WERI-Rb-1 (cell line): Measurements from ENCODE around the gene CENPT.

Experiments
- DNase-seq: peaks from one replicate; pipeline ENCODE4 v3.0.0-alpha.2; 2020
- H3K27ac ChIP-seq: fragments of 250-450 bp; sonication (Bioruptor Pico); 2 replicates; pipeline ENCODE4 v1.5.1; 2020; ENCODE audit warnings: mild to moderate bottlenecking, moderate library complexity
- H3K27me3 ChIP-seq: fragments of 250-450 bp; sonication (Bioruptor Pico); 2 replicates; pipeline ENCODE4 v1.5.1; 2021; ENCODE audit warnings: mild to moderate bottlenecking, low read depth, moderate library complexity; ENCODE audit not compliant: insufficient read depth, severe bottlenecking
- H3K36me3 ChIP-seq: fragments of 250-450 bp; sonication (Bioruptor Pico); 2 replicates; pipeline ENCODE4 v1.5.1; 2020; ENCODE audit warnings: mild to moderate bottlenecking, moderate library complexity
- H3K4me3 ChIP-seq: 2 replicates; pipeline ENCODE4 v1.5.1; 2011; ENCODE audit warnings: low read depth, mild to moderate bottlenecking, control low read depth, low read length
- H3K9me3 ChIP-seq: fragments of 250-450 bp; sonication (Bioruptor Pico); 2 replicates; pipeline ENCODE4 v1.5.1; 2021; ENCODE audit warnings: mild to moderate bottlenecking, moderate library complexity; ENCODE audit not compliant: severe bottlenecking
- TF ChIP-seq, protein P1 (sequence below): IDR thresholded peaks from 2 replicates; pipeline ENCODE4 v1.5.1; 2011; ENCODE audit warnings: low read depth, mild to moderate bottlenecking, control low read depth, inconsistent platforms, low read length

CENPT gene

DNA sequence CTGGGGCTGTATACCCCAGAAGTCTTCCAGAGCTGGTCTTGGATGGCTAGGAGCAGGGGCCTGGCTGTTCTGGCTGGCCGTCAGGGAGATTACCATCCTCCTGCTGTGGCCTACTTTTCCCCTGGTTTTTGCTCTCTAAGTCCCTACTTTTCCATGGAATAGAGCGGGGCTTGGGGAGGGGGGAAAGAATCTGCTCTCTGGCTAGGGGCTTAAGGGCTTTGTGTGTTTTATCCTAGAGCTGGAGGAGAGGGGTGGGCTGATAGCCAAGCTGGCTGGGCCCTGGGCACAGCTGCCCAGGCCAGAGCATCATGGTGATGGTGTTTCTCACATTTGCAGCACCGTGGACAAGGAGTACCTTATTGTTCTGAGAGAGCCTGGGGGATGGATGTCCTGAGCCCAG, 40.8 kb upstream of the CENPT start:
- Histone ChIP-seq H3K9me3 (no peaks in the 10 kb centered on the region), H3K27ac (peak overlapping the region; percentile 83), H3K27me3 (no peaks in the 10 kb centered on the region), H3K4me3 (no peak overlapping the region), H3K36me3 (peaks cover 13% of the 10 kb centered on the region)
- peak; percentile 77 for DNase-seq
- TF ChIP-seq, protein P1, sequence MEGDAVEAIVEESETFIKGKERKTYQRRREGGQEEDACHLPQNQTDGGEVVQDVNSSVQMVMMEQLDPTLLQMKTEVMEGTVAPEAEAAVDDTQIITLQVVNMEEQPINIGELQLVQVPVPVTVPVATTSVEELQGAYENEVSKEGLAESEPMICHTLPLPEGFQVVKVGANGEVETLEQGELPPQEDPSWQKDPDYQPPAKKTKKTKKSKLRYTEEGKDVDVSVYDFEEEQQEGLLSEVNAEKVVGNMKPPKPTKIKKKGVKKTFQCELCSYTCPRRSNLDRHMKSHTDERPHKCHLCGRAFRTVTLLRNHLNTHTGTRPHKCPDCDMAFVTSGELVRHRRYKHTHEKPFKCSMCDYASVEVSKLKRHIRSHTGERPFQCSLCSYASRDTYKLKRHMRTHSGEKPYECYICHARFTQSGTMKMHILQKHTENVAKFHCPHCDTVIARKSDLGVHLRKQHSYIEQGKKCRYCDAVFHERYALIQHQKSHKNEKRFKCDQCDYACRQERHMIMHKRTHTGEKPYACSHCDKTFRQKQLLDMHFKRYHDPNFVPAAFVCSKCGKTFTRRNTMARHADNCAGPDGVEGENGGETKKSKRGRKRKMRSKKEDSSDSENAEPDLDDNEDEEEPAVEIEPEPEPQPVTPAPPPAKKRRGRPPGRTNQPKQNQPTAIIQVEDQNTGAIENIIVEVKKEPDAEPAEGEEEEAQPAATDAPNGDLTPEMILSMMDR, result no peak

DNA sequence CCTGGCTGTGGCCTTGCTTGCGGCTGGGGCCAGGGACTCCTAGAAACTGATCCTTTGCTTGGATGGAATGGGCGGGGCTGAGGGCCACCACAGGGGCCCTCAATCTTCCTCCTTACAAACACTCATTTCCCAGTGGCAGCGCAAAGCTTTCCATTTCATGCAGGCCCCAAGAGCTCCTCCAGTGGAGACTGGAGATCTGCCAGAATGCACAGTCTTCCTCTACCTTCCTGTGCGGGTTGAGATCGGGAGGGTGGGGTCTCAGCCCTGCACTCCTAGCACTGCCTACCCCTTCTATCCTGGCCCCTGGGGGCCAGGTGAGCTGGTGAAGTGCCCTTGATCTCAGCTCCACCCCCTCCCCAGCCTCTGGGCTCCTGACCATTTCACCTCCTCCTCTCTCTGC, 38.9 kb upstream of the CENPT start:
- H3K27ac ChIP-seq, result peak overlapping the region; percentile 75
- no peak overlapping the region for H3K4me3 ChIP-seq
- no peaks in the 10 kb centered on the region for H3K27me3 ChIP-seq
- TF ChIP-seq, protein P1, result peak; percentile 12; the same call in 1 of the 2 replicates
- peak; percentile 44 for DNase-seq
- H3K36me3 ChIP-seq, result peaks cover 33% of the 10 kb centered on the region
- no peaks in the 10 kb centered on the region for H3K9me3 ChIP-seq

DNA sequence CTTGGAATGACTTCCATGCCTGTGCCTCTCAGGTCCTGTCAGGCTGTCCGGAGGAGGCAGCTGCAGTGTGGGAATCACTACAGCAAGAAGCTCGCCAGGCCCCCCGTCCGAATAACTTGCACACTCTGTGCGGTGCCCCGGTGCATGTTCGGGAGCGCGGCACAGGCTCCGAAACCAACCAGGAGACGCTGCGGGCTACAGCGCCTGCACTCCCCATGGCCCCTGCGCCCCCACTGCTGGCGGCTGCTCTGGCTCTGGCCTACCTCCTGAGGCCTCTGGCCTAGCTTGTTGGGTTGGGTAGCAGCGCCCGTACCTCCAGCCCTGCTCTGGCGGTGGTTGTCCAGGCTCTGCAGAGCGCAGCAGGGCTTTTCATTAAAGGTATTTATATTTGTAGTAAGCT, 38.5 kb upstream of the CENPT start:
- no peak for DNase-seq
- no peaks in the 10 kb centered on the region for H3K9me3 ChIP-seq
- H3K27ac ChIP-seq, result peak overlapping the region; percentile 75
- no peak overlapping the region for H3K4me3 ChIP-seq
- TF ChIP-seq, protein P1, result no peak
- H3K36me3 ChIP-seq, result peaks cover 37% of the 10 kb centered on the region
- H3K27me3 ChIP-seq, result no peaks in the 10 kb centered on the region

DNA sequence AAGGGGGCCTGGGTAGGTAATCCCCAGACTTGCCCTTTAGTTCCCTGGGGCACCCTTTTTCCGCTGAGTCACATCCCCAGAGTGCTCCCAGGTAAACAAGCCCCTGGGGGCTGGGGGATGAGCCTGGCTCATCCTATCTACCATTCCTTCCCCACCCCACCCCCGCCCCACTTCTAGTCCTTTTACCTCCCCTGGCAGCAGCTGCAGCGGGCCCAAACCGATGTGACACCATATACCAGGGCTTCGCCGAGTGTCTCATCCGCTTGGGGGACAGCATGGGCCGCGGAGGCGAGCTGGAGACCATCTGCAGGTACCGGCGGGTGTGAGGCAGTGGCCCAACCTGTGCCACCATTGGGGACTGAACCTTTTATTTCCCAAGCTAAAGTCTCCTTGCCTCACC, 38.1 kb upstream of the CENPT start:
- H3K27ac ChIP-seq, result peak overlapping the region; percentile 75
- H3K36me3 ChIP-seq, result peaks cover 41% of the 10 kb centered on the region
- no peak overlapping the region for H3K4me3 ChIP-seq

DNA sequence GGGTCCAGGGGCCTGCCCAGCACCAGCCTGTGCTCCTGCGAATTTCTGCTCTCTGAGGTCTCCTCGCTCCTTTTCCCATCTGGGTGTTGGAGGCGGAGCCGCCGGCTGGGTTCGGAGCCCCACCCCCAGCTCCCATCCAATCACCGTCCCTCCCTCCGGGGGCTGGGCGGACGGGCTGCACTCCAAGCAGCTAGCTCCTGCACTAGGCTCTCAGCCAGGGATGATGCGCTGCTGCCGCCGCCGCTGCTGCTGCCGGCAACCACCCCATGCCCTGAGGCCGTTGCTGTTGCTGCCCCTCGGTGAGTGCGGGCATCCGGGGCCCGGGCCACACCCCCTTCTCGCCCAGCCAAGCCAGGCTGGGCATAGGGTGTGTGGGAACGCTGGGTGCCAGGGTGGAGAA, 37.2 kb upstream of the CENPT start, which contains the start of gene NRN1L:
TSS of gene NRN1L (plus strand) at position 202 of the 400 bp plus-strand sequence. CDS start at position 221, 19 bp downstream.
- peak; percentile 92 for DNase-seq
- Histone ChIP-seq H3K27ac (peak within 1 kb of the TSS; percentile 75), H3K4me3 (no peak within 1 kb of the TSS), H3K9me3 (no peaks in the 10 kb centered on the region), H3K27me3 (no peaks in the 10 kb centered on the region), H3K36me3 (peaks cover 48% of the 10 kb centered on the region)
- TF ChIP-seq, protein P1, result no peak

More for the DNA sequence above, 38.1 kb upstream of the CENPT start:
- Histone ChIP-seq H3K9me3 (no peaks in the 10 kb centered on the region), H3K27me3 (no peaks in the 10 kb centered on the region)
- TF ChIP-seq, protein P1, result no peak
- DNase-seq, result peak; percentile 64

DNA sequence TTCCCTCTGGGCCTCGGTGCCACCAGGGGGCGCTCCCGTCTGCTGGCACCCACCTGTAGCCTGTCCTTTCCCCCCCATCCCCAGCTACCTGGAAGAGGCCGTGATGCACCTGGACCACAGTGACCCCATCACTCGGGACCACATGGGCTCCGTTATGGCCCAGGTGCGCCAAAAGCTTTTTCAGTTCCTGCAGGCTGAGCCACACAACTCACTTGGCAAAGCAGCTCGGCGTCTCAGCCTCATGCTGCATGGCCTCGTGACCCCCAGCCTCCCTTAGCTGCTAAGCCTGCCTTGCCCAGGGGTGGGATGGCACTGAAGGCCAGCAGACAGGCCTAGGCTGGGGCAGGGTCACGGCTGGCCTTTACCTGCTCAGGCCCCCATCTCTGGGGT, 36.4 kb upstream of the CENPT start:
- H3K36me3 ChIP-seq, result peaks cover 56% of the 10 kb centered on the region
- TF ChIP-seq, protein P1, result peak; percentile 88
- no peak overlapping the region for H3K27ac ChIP-seq
- no peaks in the 10 kb centered on the region for H3K27me3 ChIP-seq
- no peak overlapping the region for H3K4me3 ChIP-seq
- peak; percentile 66 for DNase-seq
- H3K9me3 ChIP-seq, result no peaks in the 10 kb centered on the region
